C4-2B (cell line): ENCODE results near the gene GRB10.

Source experiments
- H3K27ac ChIP-seq: fragments of 450-650 bp; 2 replicates; pipeline ENCODE4 v1.5.1; 2017
- ZFX ChIP-seq: fragments of 450-650 bp; IDR thresholded peaks from 2 replicates; pipeline ENCODE4 v1.6.1; 2017
- TF ChIP-seq, protein P1 (sequence below): fragments of 450-650 bp; conservative IDR thresholded peaks from 2 replicates; pipeline ENCODE4 v1.5.1; 2017; ENCODE audit warnings: mild to moderate bottlenecking

The GRB10 gene

DNA sequence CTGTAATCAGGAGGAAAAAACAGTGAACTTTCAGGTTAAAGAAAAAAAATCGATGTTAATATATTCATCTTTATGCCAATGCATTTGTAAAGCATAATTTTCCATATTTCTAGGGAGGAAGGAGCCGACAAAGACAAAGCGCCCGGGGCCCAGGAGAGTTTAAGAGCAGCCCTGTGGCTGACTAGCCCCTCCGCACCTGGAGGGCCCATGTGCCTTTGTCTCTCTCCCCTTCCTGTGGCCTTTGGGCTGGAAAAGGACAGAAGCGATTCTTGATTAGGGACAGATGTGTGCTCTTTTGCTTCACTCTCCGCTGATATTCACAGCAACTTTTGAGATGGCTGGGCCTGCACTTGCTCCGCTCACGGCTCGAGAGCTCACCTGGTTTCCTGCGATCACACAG is 240.6 kb downstream of the GRB10 start:
- no peak overlapping the region for H3K27ac ChIP-seq
- TF ChIP-seq, protein P1, sequence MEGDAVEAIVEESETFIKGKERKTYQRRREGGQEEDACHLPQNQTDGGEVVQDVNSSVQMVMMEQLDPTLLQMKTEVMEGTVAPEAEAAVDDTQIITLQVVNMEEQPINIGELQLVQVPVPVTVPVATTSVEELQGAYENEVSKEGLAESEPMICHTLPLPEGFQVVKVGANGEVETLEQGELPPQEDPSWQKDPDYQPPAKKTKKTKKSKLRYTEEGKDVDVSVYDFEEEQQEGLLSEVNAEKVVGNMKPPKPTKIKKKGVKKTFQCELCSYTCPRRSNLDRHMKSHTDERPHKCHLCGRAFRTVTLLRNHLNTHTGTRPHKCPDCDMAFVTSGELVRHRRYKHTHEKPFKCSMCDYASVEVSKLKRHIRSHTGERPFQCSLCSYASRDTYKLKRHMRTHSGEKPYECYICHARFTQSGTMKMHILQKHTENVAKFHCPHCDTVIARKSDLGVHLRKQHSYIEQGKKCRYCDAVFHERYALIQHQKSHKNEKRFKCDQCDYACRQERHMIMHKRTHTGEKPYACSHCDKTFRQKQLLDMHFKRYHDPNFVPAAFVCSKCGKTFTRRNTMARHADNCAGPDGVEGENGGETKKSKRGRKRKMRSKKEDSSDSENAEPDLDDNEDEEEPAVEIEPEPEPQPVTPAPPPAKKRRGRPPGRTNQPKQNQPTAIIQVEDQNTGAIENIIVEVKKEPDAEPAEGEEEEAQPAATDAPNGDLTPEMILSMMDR: no peak
- no peak for TF ChIP-seq ZFX

DNA sequence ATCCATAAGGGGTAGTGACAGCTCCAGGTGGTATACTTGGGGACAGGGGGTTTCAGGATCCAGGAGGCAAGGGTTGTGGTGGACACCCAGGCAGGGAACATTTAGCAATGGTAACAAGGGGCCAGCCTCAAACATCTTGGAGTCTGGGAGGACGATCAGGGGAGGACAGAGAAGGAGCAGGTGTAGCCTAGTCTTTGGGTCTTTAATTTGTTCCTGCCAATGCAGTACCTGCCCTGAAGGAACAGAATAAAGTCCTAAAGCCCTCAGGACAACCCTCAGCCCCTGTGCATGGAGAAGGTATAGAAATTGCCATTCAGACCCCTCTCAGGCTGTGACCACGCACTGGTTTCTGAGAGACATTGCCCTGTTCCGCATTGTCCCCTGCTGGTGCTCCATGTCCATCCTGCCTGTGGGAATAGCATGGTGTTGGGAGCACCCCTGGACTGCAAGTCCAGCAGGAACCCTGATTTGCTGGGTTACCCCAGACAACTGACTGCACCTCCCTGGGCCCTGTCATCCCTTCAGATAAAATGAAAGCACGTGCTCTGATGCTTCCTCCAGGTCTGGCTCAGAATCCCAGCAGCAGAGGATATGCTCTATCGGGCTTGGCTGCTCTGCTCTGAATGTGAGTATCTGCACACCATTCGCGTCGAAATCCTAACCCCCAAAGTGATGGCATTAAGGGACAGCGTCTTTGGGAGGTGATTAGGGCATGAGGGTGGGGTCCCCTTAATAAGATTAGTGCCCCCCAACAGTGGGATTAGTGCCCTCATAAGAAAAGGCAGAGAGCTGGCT is 241.7 kb downstream of the GRB10 start:
- H3K27ac ChIP-seq: no peak overlapping the region
- TF ChIP-seq ZFX: no peak
- TF ChIP-seq, protein P1: no peak
